ENCODE results near the gene EPS15.

Gene EPS15

DNA sequence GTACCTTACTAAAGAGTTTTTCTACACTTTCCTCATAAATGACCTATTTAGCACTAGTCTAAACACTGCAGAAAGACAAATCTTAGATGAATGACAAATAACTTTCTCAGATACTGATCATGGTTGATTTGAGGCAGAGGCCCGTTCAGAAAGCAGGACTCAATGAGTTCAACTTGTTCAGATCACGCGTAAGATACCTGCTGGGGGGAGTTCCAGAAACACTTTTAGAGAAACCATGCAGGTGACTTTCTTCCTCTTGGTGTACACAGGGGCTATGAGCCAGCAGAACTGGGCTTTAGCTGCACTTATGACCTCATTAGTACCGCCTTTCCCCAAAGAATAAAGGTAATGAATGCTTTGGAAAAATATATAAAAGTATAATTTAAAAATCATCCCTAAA, 149.9 kb downstream of the EPS15 start:
- DNase-seq, result no peak

- DNase-seq, result no peak
Observed at GRCh38 chr1:51365774-51366173, 153.3 kb downstream of the EPS15 start.

DNA sequence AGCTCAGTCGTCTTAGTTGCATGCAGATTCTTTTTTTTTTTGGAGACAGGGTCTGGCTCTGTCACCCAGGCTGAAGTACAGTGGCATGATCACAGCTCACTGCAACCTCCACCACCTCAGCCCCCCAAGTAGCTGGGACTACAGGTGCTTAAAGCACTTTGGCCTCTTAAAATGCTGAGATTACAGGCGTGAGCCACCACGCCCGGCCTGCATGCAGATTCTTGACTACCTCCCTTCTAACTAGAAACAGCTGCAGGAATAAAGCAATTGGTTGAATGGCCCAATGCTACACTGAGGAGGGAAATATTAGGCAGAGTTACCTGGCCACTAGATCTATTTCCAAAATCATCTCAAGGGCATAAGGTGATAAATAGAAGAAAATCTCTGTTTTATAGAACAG, 159.2 kb downstream of the EPS15 start:
- no peak for DNase-seq

DNA sequence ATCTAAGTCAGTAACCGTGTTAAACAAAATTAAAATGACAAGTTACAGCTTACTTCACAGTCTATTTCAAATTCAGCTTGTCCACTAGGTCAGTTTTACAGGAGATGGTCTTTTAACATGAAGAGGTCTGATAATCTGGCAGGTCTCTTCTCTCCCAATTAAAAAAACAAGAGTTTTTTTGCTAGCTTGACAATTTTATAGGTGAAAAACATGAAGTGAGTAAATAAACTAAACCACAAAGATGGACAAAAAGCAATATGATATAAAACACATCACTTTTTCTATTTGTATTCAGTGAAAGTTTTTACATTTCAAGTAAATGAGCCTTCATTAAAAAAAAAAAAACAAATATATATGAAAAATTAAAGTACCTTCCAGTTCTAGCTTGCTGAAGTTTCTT, 163.7 kb downstream of the EPS15 start:
- no peak for DNase-seq

- DNase-seq, result no peak
Observed at GRCh38 chr1:51354416-51354815, 164.7 kb downstream of the EPS15 start.

DNA sequence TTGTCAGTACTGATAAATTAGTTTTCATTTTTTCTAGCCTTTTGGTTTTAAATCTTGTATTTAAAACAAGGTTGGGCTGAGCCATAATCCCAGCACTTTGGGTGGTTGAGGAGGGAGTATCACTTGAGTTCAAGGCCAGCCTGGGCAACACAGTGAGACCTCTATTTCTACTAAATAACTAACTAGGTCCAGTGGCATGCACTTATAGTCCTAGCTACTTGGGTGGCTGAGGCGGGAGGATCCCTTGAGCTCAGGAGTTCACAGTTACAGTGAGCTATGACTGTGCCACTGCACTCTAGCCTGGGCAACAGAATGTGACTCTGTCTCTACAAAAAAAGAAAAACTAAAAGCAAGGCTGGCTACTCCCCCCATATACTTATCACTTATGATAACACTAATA, 167.2 kb downstream of the EPS15 start:
- no peak for DNase-seq

- no peak for DNase-seq
Observed at GRCh38 chr1:51349862-51350261, 169.2 kb downstream of the EPS15 start.

- no peak for DNase-seq
Observed at GRCh38 chr1:51348147-51348527, 170.9 kb downstream of the EPS15 start.

- DNase-seq, result no peak
Observed at GRCh38 chr1:51347398-51348146, 171.5 kb downstream of the EPS15 start.

DNA sequence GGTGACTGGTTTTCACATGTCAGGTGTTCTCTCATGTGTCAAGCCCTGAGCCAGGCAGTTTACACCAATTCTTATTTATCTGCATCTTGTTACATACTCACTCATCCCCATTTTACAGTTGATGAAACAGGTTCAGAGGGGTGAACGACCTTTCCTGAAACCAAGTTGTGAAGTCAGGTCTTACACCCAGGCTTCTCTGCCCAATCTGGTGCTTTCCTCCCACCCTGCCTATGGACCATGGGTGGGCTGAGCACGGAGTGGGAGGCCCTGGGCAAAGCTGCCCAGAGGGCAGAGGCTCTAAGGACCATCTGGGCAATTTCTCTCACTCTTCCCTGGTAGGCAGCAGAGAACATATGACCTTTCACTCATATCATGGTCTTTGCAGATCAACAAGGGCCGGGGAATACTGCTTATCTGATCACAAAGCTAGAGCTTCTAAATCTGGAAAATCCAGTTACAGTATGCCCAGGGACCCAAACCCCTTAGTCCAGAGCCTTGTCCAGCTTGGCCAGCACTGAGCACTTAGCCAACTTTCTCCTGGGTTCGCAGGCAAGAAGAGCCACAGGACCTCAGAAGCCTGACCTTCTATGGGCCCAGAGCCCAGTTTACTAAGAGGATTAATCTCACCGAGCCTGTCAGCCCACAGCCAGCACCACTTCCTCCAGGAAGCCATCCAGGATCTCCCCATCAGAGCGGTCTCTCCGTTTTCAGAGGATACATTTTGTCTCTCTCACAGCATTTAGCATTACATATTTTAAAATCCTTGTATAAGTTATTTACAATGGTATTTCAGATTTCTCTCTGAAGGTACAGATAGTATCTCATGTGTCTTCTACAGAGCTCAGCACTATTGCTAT, 172.8 kb downstream of the EPS15 start:
- no peak for DNase-seq

GRCh38 chr1:51345300-51345687, 173.8 kb downstream of the EPS15 start:
- DNase-seq, result no peak

DNA sequence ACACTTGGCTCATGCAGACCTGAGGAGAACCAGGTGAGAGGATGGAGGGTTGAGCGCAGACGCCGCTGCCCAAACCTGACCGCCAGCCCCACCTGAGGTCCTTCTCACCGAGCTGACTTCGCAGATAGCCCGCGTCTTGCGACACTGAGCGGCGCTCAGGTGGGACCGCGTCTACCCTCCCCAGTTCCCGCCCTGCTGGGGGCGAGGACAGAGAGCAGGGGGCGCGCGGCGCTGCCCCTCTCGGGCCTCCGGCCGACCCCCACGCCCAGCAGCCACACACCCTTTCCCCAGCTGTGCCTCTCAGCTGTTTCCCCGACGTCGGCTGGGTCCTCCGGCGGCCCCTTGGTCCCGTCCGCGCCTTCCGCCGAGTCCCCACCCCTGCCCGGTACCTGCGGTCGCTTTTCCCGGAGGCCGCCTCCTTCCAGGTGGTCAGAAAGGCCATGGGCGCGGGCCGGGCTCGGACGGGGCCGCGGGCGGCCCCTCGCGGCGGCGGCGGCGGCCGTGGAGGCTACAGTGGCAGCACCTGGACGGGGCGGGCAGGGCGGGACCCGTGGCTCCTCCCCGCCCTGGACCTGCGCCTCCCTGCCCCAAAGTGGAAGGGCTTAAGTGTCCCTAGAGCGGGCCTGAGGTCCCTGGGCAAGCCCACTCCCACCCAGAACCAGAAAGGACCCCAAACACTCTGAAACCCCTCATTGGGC, 174.3 kb downstream of the EPS15 start:
- DNase-seq, result no peak

DNA sequence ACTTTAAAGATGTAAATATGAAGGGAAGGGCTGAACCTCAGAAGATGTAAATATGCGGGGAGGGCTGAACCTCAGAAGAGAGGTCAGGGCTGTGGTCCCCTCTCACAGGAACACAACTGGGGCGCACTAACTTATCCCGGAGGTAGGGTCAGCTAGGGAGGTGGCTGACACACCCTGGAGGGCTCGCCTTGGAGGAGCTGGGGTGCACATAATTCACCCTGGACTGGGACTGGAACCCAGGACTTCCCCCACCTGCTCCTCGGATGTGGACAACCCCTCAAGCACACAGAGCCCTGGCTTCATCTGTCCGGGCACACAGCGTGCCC, 174.8 kb downstream of the EPS15 start:
- DNase-seq, result no peak

GRCh38 chr1:51343624-51344023, 175.4 kb downstream of the EPS15 start:
- no peak for DNase-seq

- DNase-seq, result no peak
Observed at GRCh38 chr1:51342591-51343206, 176.4 kb downstream of the EPS15 start.

DNA sequence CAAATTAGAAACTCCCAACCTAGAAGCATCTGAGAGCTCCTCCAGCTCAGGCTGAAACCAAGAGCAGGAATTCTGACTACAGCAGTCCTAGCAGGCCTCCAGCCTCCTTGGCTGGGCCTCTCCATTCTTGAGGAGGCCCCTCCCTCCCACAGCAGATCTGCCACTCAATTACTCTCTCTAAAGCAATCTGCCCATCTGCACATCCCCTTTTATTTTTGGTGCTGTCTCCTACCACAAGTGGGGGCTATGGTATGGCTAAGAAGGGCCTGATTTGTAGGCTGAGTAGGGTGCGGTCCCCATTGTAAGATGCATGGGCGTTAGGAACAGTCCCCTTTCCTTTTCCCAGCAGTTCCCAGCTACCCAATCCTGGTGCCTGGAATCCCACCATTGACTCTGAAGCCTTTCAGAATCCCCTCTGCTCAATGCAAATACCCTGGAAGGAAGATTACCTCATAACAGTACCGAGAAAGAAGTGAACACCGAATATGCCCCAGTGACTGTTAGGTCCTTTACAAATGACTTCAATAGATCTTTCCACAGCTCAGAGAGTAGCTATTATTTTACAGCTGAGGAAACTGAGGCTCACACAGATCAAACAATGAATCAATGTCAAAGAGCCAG, 177.1 kb downstream of the EPS15 start:
- no peak for DNase-seq

- DNase-seq, result no peak
Observed at GRCh38 chr1:51340380-51340779, 178.7 kb downstream of the EPS15 start.

GRCh38 chr1:51336711-51337110, 182.4 kb downstream of the EPS15 start:
- no peak for DNase-seq

DNA sequence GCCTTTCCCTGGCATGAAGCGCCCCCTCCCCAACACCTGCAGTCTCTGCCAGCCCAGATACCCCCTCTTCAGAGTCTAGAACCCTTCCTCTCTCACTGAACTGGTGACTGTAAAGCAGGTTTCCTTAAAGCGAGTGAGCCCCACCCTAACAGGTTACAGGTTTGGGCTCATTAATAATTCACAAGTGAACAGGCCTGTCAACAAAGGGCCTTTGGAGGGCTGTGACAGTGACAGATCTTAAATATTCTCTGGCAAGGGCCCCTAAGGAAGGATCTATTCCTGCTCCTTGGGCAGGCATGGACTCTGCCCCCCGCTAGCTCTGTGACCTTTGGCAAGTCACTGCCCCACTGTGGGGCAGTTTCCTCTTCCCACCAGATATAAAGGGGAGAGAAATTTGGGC, 183.1 kb downstream of the EPS15 start:
- no peak for DNase-seq

DNA sequence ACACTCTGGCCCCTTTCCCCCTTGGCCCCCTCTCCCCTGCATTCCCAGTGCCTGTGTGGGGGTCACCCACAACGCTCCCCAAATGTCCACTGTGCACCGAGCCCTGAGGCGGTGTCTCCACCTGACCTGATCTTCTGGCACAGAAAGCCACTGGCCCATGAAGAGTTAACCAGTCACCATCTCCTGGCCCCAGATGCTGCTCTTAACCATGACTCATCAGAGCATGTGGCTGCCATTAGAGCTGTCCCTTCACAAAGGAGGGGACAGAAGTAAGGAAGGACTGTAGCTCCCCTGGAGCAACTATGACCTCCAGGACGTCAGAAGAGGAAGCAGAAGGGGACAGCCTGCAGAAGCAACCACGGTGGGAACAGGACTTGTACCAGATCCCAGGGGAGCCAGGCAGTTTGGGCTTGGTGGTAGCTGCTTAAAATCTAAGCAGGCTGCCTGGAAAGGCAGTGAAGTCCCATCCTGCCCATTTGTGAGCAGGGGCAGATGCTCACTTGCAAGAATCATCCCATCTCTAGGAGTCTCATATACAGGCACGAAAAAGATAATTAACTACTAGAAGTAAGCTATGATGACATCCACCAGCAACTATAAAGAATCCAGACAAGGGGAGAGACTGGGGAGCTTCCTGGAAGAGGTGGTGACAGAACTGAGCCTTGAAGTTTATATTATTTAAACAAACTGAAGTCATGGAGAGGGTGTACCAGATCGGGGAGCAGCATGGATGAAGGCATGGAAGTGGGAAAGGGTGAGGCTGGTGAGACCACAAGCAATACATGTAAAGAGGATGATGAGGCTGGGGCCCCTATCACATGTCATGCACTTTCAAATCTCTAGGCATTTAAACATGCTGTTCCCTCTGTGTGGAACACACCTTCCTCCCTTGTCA, 187.6 kb downstream of the EPS15 start:
- DNase-seq, result no peak

- no peak for DNase-seq
Observed at GRCh38 chr1:51330331-51331201, 188.5 kb downstream of the EPS15 start, which contains the start of gene TTC39A. TTC39A (minus strand) TSS chr1:51330562; CDS start chr1:51330477, 85 bp downstream.

Data from NCI-H187 treated with DMSO at 0.1 percent for 48 hours (cell line).